T-helper 22 cell (primary cell): Measurements from ENCODE around the gene RGS7.
"Not testable (repeated sequence)": the region's sequence is repeated elsewhere in the genome, so short reads cannot be mapped to it uniquely, and the experiment has no call there.

ENCODE experiments used
- DNase-seq: peaks from one replicate; pipeline ENCODE4 v3.0.0-alpha.2; 2020; ENCODE audit warnings: low read depth

RGS7 gene

GRCh38 chr1:240772131-240772530 lies 584.9 kb downstream of the RGS7 start:
- no peak for DNase-seq

- DNase-seq: no peak
These were observed 585.6 kb downstream of the RGS7 start for GRCh38 chr1:240771450-240771849.

- DNase-seq: no peak
These were observed 588.0 kb downstream of the RGS7 start for GRCh38 chr1:240768979-240769378.

GRCh38 chr1:240766831-240767230 lies 590.2 kb downstream of the RGS7 start:
- DNase-seq: no peak

- DNase-seq: no peak
These were observed 591.2 kb downstream of the RGS7 start for GRCh38 chr1:240765732-240766363.

- no peak for DNase-seq
These were observed 593.2 kb downstream of the RGS7 start for GRCh38 chr1:240763771-240764170.

- not testable (repeated sequence) for DNase-seq
These were observed 593.9 kb downstream of the RGS7 start for GRCh38 chr1:240763095-240763494.

- not testable (repeated sequence) for DNase-seq
These were observed 594.5 kb downstream of the RGS7 start for GRCh38 chr1:240762471-240762987.

GRCh38 chr1:240758777-240759176 lies 598.2 kb downstream of the RGS7 start:
- not testable (repeated sequence) for DNase-seq

- DNase-seq: no peak
These were observed 598.7 kb downstream of the RGS7 start for GRCh38 chr1:240758296-240758695.

- DNase-seq: no peak
These were observed 609.1 kb downstream of the RGS7 start for GRCh38 chr1:240747907-240748306.

- DNase-seq: no peak
These were observed 613.3 kb downstream of the RGS7 start for GRCh38 chr1:240743705-240744104.

GRCh38 chr1:240739754-240740153 lies 617.3 kb downstream of the RGS7 start:
- DNase-seq: no peak

GRCh38 chr1:240739139-240739538 lies 617.9 kb downstream of the RGS7 start:
- no peak for DNase-seq

- DNase-seq: no peak
These were observed 619.2 kb downstream of the RGS7 start for GRCh38 chr1:240737766-240738265.

- DNase-seq: no peak
These were observed 619.7 kb downstream of the RGS7 start for GRCh38 chr1:240737298-240737697.

GRCh38 chr1:240734705-240735104 lies 622.3 kb downstream of the RGS7 start:
- DNase-seq: not testable (repeated sequence)

GRCh38 chr1:240734001-240734400 lies 623.0 kb downstream of the RGS7 start:
- no peak for DNase-seq

GRCh38 chr1:240732390-240732789 lies 624.6 kb downstream of the RGS7 start:
- DNase-seq: no peak
